Activated B cell treated with CpG ODN at 0.5 μM for 24 hours (primary cell): ENCODE measurements around the gene C10orf62. TPM values are rescaled to one million over a fixed set of nuclear protein-coding genes. Genes with fewer than 3 reads are reported as not detected.

Experiments
- ATAC-seq: fragments of 200-7000 bp; cut with Tn5 transposase; one replicate; pipeline ENCODE4 v1.10.0; 2021; ENCODE audit warnings: low read depth, mild to moderate bottlenecking, moderate library complexity
- CTCF ChIA-PET: fragments of 350-600 bp; sonication (Branson Sonifier 250); formaldehyde crosslinking; loops from one replicate; lab custom pipeline; 2021; ENCODE audit warnings: antibody characterized with exemption; lab: Charles Lee
- POLR2A ChIA-PET: fragments of 350-600 bp; sonication (Branson Sonifier 250); formaldehyde crosslinking; loops from one replicate; lab custom pipeline; 2021; ENCODE audit warnings: antibody characterized with exemption; lab: Charles Lee
- DNase-seq: peaks from one replicate; pipeline ENCODE4 v3.0.0; 2022
- H3K27ac Mint-ChIP-seq: one replicate; pipeline ENCODE4 v1.8.0; 2020; ENCODE audit warnings: mixed read lengths
- H3K27me3 Mint-ChIP-seq: one replicate; pipeline ENCODE4 v1.8.0; 2021; ENCODE audit warnings: mixed read lengths
- H3K36me3 Mint-ChIP-seq: one replicate; pipeline ENCODE4 v1.8.0; 2021; ENCODE audit warnings: low read depth, mixed read lengths
- H3K4me1 Mint-ChIP-seq: one replicate; pipeline ENCODE4 v1.8.0; 2021; ENCODE audit warnings: mixed read lengths
- H3K4me3 Mint-ChIP-seq: one replicate; pipeline ENCODE4 v1.8.0; 2020; ENCODE audit warnings: mild to moderate bottlenecking, mixed read lengths
- H3K9me3 Mint-ChIP-seq: one replicate; pipeline ENCODE4 v1.8.0; 2020; ENCODE audit warnings: mixed read lengths
- CTCF ChIP-seq: fragments of 200-600 bp; IDR thresholded peaks from one replicate; pipeline ENCODE4 v1.8.0; 2022; ENCODE audit warnings: antibody characterized with exemption, mild to moderate bottlenecking
- intact Hi-C: fragments of 100-400 bp; cut with micrococcal nuclease; formaldehyde crosslinking; loops from one replicate; pipeline ENCODE4 v1.15.1; 2024
- total RNA-seq: library from RNA; stranded (reverse); gene quantifications from 2 replicates; pipeline ENCODE4 v1.2.3, GENCODE V29; 2022

The C10orf62 gene
- total RNA-seq, 1 donor from 2014 or later = not detected

DNA sequence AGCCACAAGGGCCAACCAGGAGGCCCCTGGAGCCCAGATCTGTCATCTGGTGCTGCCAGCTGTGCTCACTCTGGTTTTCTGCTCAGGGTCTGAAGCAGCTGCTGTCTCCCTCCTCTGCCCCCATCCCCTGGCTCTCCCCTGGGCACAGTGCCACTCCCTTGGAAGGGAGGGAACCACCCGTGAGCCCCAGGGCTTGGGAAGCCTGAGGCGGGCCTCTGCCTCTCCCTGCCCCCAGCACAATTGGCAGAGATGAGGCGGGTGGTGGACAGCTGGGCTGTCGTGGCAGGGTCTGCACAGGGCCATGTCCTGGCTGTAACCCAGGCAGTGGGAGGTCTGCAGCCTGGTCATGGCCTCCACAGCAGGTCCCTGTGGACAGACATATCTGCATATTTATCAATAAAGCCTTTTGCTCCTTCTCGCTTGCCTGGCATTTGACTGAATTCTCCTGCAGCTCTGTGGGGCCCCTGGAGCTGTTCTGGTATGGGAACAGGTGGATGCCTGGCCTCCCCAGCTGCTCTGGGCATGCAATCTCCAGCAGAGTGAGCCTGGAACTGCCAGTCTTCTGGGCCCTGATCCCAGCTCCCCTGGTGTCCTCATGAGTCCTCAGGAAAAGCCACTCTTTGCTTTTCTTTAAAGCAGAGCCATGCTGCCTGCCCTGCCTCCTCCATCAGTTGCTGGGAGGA, 18.6 kb upstream of the C10orf62 start:
- Mint-ChIP-seq H3K4me1 (no peaks in the 10 kb centered on the region), H3K4me3 (no peak overlapping the region), H3K9me3 (no peaks in the 10 kb centered on the region), H3K27me3 (peaks cover 4% of the 10 kb centered on the region), H3K36me3 (no peaks in the 10 kb centered on the region), H3K27ac (no peak overlapping the region)
- TF ChIP-seq CTCF = no peak
- POLR2A ChIA-PET = interaction anchor here (1.2 kb wide), 1 partner anchor 166 kb away, joined by 4 read pairs; the partner anchor contains the start of gene ZFYVE27
- intact Hi-C loops = no loop called here
- DNase-seq (no peak), ATAC-seq (no peak)
- CTCF ChIA-PET = interaction anchor here (0.7 to 2.3 kb wide), 4 partner anchors 14 to 471 kb away, joined by 3 to 9 read pairs (median 6); partner anchors contain the start of genes HOGA1 and ZFYVE27

GRCh38 chr10:97571622-97572021, 17.9 kb upstream of the C10orf62 start:
- no peaks in the 10 kb centered on the region for H3K9me3 Mint-ChIP-seq
- intact Hi-C loops = loop anchor here (1.0 kb wide), 2 partner anchors 105 to 160 kb away; no protein-coding TSS in a partner anchor
- H3K4me3 Mint-ChIP-seq = no peak overlapping the region
- DNase-seq (no peak), ATAC-seq (no peak)
- POLR2A ChIA-PET = interaction anchor here (0.5 to 1.2 kb wide), 2 partner anchors 107 to 165 kb away, joined by 4 read pairs; partner anchors contain the start of gene ZFYVE27
- TF ChIP-seq CTCF = no peak
- CTCF ChIA-PET = interaction anchor here (0.7 to 2.3 kb wide), 6 partner anchors 10 to 470 kb away, joined by 3 to 9 read pairs (median 4); partner anchors contain the start of genes HOGA1 and ZFYVE27
- H3K36me3 Mint-ChIP-seq = no peaks in the 10 kb centered on the region
- no peak overlapping the region for H3K27ac Mint-ChIP-seq
- peaks cover 4% of the 10 kb centered on the region for H3K27me3 Mint-ChIP-seq
- H3K4me1 Mint-ChIP-seq = no peaks in the 10 kb centered on the region

GRCh38 chr10:97572214-97572989, 17.1 kb upstream of the C10orf62 start, which contains the start of gene ANKRD2:
ANKRD2 (plus strand) TSS chr10:97572779; CDS start chr10:97572789, 10 bp downstream.
- POLR2A ChIA-PET = interaction anchor here (1.2 kb wide), 1 partner anchor 164 kb away, joined by 4 read pairs; the partner anchor contains the start of gene ZFYVE27
- Mint-ChIP-seq H3K27me3 (peaks cover 4% of the 10 kb centered on the region), H3K9me3 (no peaks in the 10 kb centered on the region), H3K4me1 (no peaks in the 10 kb centered on the region), H3K4me3 (no peak within 1 kb of the TSS), H3K27ac (no peak within 1 kb of the TSS), H3K36me3 (no peaks in the 10 kb centered on the region)
- CTCF ChIA-PET = interaction anchor here (1.0 to 2.3 kb wide), 5 partner anchors 10 to 161 kb away, joined by 3 to 9 read pairs (median 3); partner anchors contain the start of gene HOGA1
- ATAC-seq = peak; percentile 68
- intact Hi-C loops = loop anchor here (1.0 kb wide), 2 partner anchors 104 to 159 kb away; no protein-coding TSS in a partner anchor
- DNase-seq = peak; percentile 30
- no peak for TF ChIP-seq CTCF

DNA sequence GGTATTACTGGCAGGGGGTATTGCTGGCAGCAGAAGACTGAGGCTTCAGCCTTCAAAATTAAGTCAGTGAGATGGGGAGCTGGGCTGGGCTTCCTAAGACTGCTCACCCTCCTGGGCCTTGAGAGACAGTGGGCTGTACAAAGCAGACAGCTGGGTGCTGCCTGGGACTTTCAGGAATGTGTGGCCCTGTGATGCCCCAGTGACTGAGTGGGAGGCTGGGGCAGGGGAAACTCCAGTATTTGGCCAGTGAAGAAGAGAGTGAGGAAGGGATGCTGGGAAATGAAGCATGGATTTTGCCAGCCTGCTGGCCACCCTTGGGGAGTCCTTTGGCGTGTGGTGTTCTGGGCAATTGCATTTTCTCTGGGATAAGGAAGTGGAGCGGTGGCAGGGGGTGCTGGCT, 16.5 kb upstream of the C10orf62 start:
- no peak for DNase-seq
- H3K9me3 Mint-ChIP-seq = no peaks in the 10 kb centered on the region
- no peaks in the 10 kb centered on the region for H3K4me1 Mint-ChIP-seq
- peaks cover 4% of the 10 kb centered on the region for H3K27me3 Mint-ChIP-seq
- no peak for TF ChIP-seq CTCF
- intact Hi-C loops = no loop called here
- no peak for ATAC-seq
- ChIA-PET POLR2A (no interaction called here), CTCF (interaction anchor here (1.2 to 1.6 kb wide), 2 partner anchors 160 to 163 kb away, joined by 3 read pairs; no protein-coding TSS in a partner anchor)
- H3K4me3 Mint-ChIP-seq = no peak overlapping the region
- no peak overlapping the region for H3K27ac Mint-ChIP-seq
- H3K36me3 Mint-ChIP-seq = no peaks in the 10 kb centered on the region
